H9 (cell line): ENCODE data around the gene ABHD14A. TPM values are rescaled to one million over a fixed set of nuclear protein-coding genes. Genes with fewer than 3 reads are reported as not detected.

Experiments used
- DNase-seq: peaks from one replicate; pipeline ENCODE4 v3.0.0-alpha.2; 2017
- H2AFZ ChIP-seq: one replicate; pipeline ENCODE4 v1.6.1; 2013; ENCODE audit warnings: mild to moderate bottlenecking, low read length, control low read depth, moderate library complexity
- H2AK5ac ChIP-seq: 2 replicates; pipeline ENCODE4 v1.6.1; 2013; ENCODE audit warnings: low read length, control low read depth, mixed read lengths; ENCODE audit not compliant: insufficient read length
- H2BK120ac ChIP-seq: one replicate; pipeline ENCODE4 v1.6.1; 2013; ENCODE audit warnings: low read depth, mild to moderate bottlenecking, low read length, control low read depth, inconsistent platforms; ENCODE audit not compliant: poor library complexity, severe bottlenecking
- H2BK12ac ChIP-seq: 2 replicates; pipeline ENCODE4 v1.6.1; 2013; ENCODE audit warnings: low read length, control low read depth, mixed read lengths, low read depth; ENCODE audit not compliant: insufficient read length
- H2BK15ac ChIP-seq: 2 replicates; pipeline ENCODE4 v1.6.1; 2013; ENCODE audit warnings: low read depth, low read length, control low read depth
- H2BK20ac ChIP-seq: one replicate; pipeline ENCODE4 v1.6.1; 2013; ENCODE audit warnings: low read depth, mild to moderate bottlenecking, low read length, control low read depth, inconsistent platforms; ENCODE audit not compliant: poor library complexity, severe bottlenecking
- H2BK5ac ChIP-seq: 2 replicates; pipeline ENCODE4 v1.6.1; 2013; ENCODE audit warnings: low read length, control low read depth, mixed read lengths; ENCODE audit not compliant: insufficient read length
- H3K14ac ChIP-seq: 2 replicates; pipeline ENCODE4 v1.6.1; 2013; ENCODE audit warnings: low read length, control low read depth; ENCODE audit not compliant: insufficient read depth
- H3K18ac ChIP-seq: 2 replicates; pipeline ENCODE4 v1.6.1; 2013; ENCODE audit warnings: low read depth, mild to moderate bottlenecking, mixed read lengths, low read length, control low read depth; ENCODE audit not compliant: insufficient read length
- H3K23ac ChIP-seq: 2 replicates; pipeline ENCODE4 v1.6.1; 2013; ENCODE audit warnings: low read length, control low read depth, mixed read lengths, low read depth; ENCODE audit not compliant: insufficient read length
- H3K23me2 ChIP-seq: 2 replicates; pipeline ENCODE4 v1.6.1; 2013; ENCODE audit warnings: low read depth, mild to moderate bottlenecking, mixed read lengths, low read length, control low read depth; ENCODE audit not compliant: insufficient read length, poor library complexity, severe bottlenecking
- H3K27ac ChIP-seq: 2 replicates; pipeline ENCODE4 v1.5.1; 2013; ENCODE audit warnings: low read length, control low read depth, mixed read lengths, low read depth; ENCODE audit not compliant: insufficient read length
- H3K27me3 ChIP-seq: 2 replicates; pipeline ENCODE4 v1.6.1; 2013; ENCODE audit warnings: low read length, control low read depth, inconsistent platforms; ENCODE audit not compliant: insufficient read depth
- H3K4ac ChIP-seq: 2 replicates; pipeline ENCODE4 v1.6.1; 2013; ENCODE audit warnings: low read depth, mild to moderate bottlenecking, control low read depth, inconsistent platforms, low read length, moderate library complexity
- H3K4me1 ChIP-seq: 2 replicates; pipeline ENCODE4 v1.6.1; 2013; ENCODE audit warnings: low read length, control low read depth, inconsistent platforms; ENCODE audit not compliant: insufficient read depth
- H3K4me2 ChIP-seq: 2 replicates; pipeline ENCODE4 v1.6.1; 2013; ENCODE audit warnings: low read length, control low read depth, mixed read lengths; ENCODE audit not compliant: insufficient read length, insufficient read depth
- H3K56ac ChIP-seq: 2 replicates; pipeline ENCODE4 v1.6.1; 2013; ENCODE audit warnings: low read depth, mild to moderate bottlenecking, mixed read lengths, low read length, control low read depth; ENCODE audit not compliant: insufficient read length
- H3K79me1 ChIP-seq: 2 replicates; pipeline ENCODE4 v1.6.1; 2013; ENCODE audit warnings: low read depth, mild to moderate bottlenecking, moderate library complexity, low read length, control low read depth, inconsistent platforms; ENCODE audit not compliant: insufficient read depth, poor library complexity, severe bottlenecking
- H3K79me2 ChIP-seq: 2 replicates; pipeline ENCODE4 v1.6.1; 2013; ENCODE audit warnings: low read length, control low read depth, inconsistent platforms; ENCODE audit not compliant: insufficient read depth
- H3K9ac ChIP-seq: 2 replicates; pipeline ENCODE4 v1.6.1; 2013; ENCODE audit warnings: low read length, control low read depth, mixed read lengths; ENCODE audit not compliant: insufficient read length; ENCODE audit errors: extremely low read depth
- H3K9me3 ChIP-seq: one replicate; pipeline ENCODE4 v1.6.1; 2013; ENCODE audit warnings: low read depth, low read length, inconsistent platforms; ENCODE audit not compliant: control insufficient read depth
- H3T11ph ChIP-seq: one replicate; pipeline ENCODE4 v1.6.1; 2013; ENCODE audit warnings: mild to moderate bottlenecking, low read length, control low read depth, inconsistent platforms
- H4K20me1 ChIP-seq: one replicate; pipeline ENCODE4 v1.6.1; 2013; ENCODE audit not compliant: control insufficient read depth, insufficient read length, insufficient read depth
- H4K5ac ChIP-seq: 2 replicates; pipeline ENCODE4 v1.6.1; 2013; ENCODE audit warnings: low read depth, mild to moderate bottlenecking, mixed read lengths, low read length, control low read depth; ENCODE audit not compliant: insufficient read length
- H4K8ac ChIP-seq: replicated peaks from 2 replicates; pipeline ENCODE4 v1.6.1; 2013; ENCODE audit warnings: low read length, control low read depth, mixed read lengths, low read depth; ENCODE audit not compliant: insufficient read length
- H4K91ac ChIP-seq: 2 replicates; pipeline ENCODE4 v1.6.1; 2013; ENCODE audit warnings: low read depth, mild to moderate bottlenecking, moderate library complexity, mixed read lengths, low read length, control low read depth; ENCODE audit not compliant: insufficient read length
- H3K27ac Mint-ChIP-seq, 3 experiments: 2 replicates in 2 of 3; 3 replicates in 1 of 3; pipeline ENCODE4 v1.8.0; 2020 to 2021; ENCODE audit warnings: mixed read lengths in 3 of 3, mild to moderate bottlenecking in 1 of 3, moderate library complexity in 1 of 3
- H3K27me3 Mint-ChIP-seq: 2 replicates; pipeline ENCODE4 v1.8.0; 2021; ENCODE audit warnings: low read depth, mild to moderate bottlenecking, moderate library complexity, mixed read lengths
- H3K36me3 Mint-ChIP-seq, 3 experiments: 2 replicates in 2 of 3; 3 replicates in 1 of 3; pipeline ENCODE4 v1.8.0; 2020 to 2021; ENCODE audit warnings: low read depth in 3 of 3, mixed read lengths in 3 of 3; ENCODE audit not compliant: insufficient read depth in 1 of 3
- H3K4me1 Mint-ChIP-seq, 2 experiments: 2 replicates each; pipeline ENCODE4 v1.8.0; 2020; ENCODE audit warnings: mixed read lengths in 2 of 2
- H3K4me3 Mint-ChIP-seq, 2 experiments: 2 replicates in 1 of 2; 3 replicates in 1 of 2; pipeline ENCODE4 v1.8.0; 2020 to 2021; ENCODE audit warnings: mild to moderate bottlenecking in 2 of 2, mixed read lengths in 2 of 2, moderate library complexity in 1 of 2
- H3K9me3 Mint-ChIP-seq, 2 experiments: 2 replicates in 1 of 2; 3 replicates in 1 of 2; pipeline ENCODE4 v1.8.0; 2020; ENCODE audit warnings: mild to moderate bottlenecking in 2 of 2, mixed read lengths in 2 of 2, moderate library complexity in 1 of 2
- total RNA-seq: library from RNA; stranded (reverse); gene quantifications from 2 replicates; pipeline ENCODE4 v1.2.1, GENCODE V29; 2021
- TF ChIP-seq, protein P1 (sequence below): fragments of 200-600 bp; sonication (generic); conservative IDR thresholded peaks from 3 replicates; pipeline ENCODE4 v1.8.0; 2021; ENCODE audit warnings: antibody characterized with exemption, mild to moderate bottlenecking

ABHD14A gene
- total RNA-seq, 1 experiment from 2014 or later, result 3.1 TPM

DNA sequence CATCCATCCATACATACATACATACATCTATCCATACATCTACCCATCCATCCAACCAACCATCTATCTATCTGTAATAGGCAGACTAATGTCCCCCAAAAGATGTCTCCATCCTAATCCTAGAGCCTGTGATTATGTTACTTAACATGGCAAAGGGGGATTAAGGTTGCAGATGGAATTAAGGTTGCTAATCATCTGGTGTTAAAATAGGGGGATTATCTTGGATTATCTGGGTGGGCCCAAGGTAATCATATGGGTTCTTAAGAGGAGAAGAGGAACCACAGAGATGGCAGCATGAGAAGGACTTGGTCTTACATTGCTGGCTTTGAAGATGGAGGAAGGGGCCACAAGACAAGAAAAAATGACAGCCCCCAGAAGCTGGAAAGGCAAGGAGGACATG, 35.6 kb downstream of the ABHD14A start:
- no peak overlapping the region for H3K56ac ChIP-seq
- no peaks in the 10 kb centered on the region for H3K27me3 ChIP-seq
- no peaks in the 10 kb centered on the region for H3K36me3 Mint-ChIP-seq

More for the DNA sequence above, 35.6 kb downstream of the ABHD14A start:
- no peak overlapping the region for H3K14ac ChIP-seq
- H3K79me1 ChIP-seq, result no peaks in the 10 kb centered on the region
- no peak overlapping the region for H3K18ac ChIP-seq
- H3K4me1 ChIP-seq, result peaks cover 9% of the 10 kb centered on the region; the same call in 1 of the 2 replicates
- no peak overlapping the region for H2AFZ ChIP-seq
- no peak overlapping the region for H3K27ac Mint-ChIP-seq
- no peak overlapping the region for H2BK15ac ChIP-seq
- H4K91ac ChIP-seq, result no peak overlapping the region
- no peaks in the 10 kb centered on the region for H3K79me2 ChIP-seq
- TF ChIP-seq, protein P1, sequence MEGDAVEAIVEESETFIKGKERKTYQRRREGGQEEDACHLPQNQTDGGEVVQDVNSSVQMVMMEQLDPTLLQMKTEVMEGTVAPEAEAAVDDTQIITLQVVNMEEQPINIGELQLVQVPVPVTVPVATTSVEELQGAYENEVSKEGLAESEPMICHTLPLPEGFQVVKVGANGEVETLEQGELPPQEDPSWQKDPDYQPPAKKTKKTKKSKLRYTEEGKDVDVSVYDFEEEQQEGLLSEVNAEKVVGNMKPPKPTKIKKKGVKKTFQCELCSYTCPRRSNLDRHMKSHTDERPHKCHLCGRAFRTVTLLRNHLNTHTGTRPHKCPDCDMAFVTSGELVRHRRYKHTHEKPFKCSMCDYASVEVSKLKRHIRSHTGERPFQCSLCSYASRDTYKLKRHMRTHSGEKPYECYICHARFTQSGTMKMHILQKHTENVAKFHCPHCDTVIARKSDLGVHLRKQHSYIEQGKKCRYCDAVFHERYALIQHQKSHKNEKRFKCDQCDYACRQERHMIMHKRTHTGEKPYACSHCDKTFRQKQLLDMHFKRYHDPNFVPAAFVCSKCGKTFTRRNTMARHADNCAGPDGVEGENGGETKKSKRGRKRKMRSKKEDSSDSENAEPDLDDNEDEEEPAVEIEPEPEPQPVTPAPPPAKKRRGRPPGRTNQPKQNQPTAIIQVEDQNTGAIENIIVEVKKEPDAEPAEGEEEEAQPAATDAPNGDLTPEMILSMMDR, result no peak
- H2BK120ac ChIP-seq, result no peak overlapping the region
- no peaks in the 10 kb centered on the region for H3K9me3 ChIP-seq
- no peak overlapping the region for H2BK5ac ChIP-seq
- no peak overlapping the region for H3K4ac ChIP-seq
- no peaks in the 10 kb centered on the region for H4K20me1 ChIP-seq
- no peak overlapping the region for H3K4me3 Mint-ChIP-seq
- peaks cover 18 to 25% of the 10 kb centered on the region in 2 experiments for H3K4me1 Mint-ChIP-seq
- H2AK5ac ChIP-seq, result no peak overlapping the region
- H3K4me2 ChIP-seq, result no peak overlapping the region
- no peak for DNase-seq
- H3K27ac ChIP-seq, result no peak overlapping the region
- H3K27me3 Mint-ChIP-seq, result peaks cover 2% of the 10 kb centered on the region
- H3K9ac ChIP-seq, result no peak overlapping the region
- H3K23me2 ChIP-seq, result no peaks in the 10 kb centered on the region
- H3K23ac ChIP-seq, result no peak overlapping the region
- no peak overlapping the region for H2BK12ac ChIP-seq
- no peak overlapping the region for H3T11ph ChIP-seq
- no peak overlapping the region for H4K8ac ChIP-seq
- H4K5ac ChIP-seq, result no peak overlapping the region
- H2BK20ac ChIP-seq, result no peak overlapping the region
- H3K9me3 Mint-ChIP-seq, result no peaks in the 10 kb centered on the region
